ENCODE measurements around the gene DOK1.

The DOK1 gene

GRCh38 chr2:74553892-74554819 is at the start of gene DOK1, which contains the start of gene LOXL3:
TSS of gene DOK1 (plus strand) at chr2:74554720. CDS start at chr2:74554755, 35 bp downstream.
TSS of gene LOXL3 (minus strand) at chr2:74553942. CDS start at chr2:74552634, 1,308 bp downstream.
- DNase-seq, result peak; percentile 79

- no peak for DNase-seq
Measured at GRCh38 chr2:74505448-74506246, 48.9 kb upstream of the DOK1 start.

- peak; percentile 98 for DNase-seq
Measured at GRCh38 chr2:74507145-74507925, 47.2 kb upstream of the DOK1 start, which contains the start of gene PCGF1. TSS of gene PCGF1 (minus strand) at chr2:74507695. CDS start at chr2:74507668, 27 bp downstream.

DNA sequence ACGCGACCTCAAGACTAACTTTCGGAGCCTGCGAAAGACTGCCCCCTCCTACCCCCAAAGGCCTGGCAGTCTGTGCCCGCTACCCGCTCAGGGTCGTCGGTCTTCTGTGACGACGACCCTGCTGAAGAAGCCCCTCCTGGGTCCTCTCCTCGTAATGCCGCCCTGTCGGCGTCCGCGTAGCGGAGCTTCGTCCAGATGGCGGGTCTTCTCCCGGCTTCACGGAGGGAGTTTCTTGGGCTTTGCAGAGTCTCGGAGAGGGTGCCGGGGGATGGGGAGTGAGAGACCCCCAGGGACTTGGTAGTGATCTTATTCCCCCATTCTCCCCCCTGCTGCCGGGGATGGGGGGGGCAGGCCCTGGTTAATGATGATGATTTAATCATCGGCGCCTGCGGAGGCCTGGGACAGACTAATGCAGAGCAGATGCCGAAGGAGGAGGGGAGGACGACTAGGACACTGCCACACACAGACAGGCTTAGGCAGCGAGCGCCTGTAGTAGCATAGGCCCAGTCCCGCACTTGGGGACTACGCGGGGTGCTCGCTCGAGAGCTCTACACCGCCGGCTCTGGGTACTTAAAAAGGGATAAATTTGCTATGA is 46.5 kb upstream of the DOK1 start:
- DNase-seq, result no peak

DNA sequence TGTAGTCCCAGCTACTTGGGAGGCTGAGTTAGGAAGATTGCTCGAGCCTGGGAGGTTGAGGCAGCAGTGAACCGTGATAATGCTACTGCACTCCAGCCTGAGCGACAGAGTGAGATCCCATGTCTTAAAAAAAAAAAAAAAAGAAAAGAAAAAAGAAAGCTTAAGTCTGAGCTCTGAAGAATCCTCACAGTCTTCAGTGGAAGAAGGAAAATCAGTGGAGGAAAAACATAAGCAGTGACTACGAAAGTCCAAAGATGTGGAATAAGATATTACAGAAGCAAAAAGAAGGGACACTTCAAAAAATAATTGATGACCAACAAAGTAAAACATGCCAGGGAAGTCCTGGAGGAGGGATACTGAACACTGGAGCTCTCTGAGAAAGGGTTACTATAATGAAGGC is 44.2 kb upstream of the DOK1 start:
- no peak for DNase-seq

- no peak for DNase-seq
Measured at GRCh38 chr2:74511104-74511989, 43.2 kb upstream of the DOK1 start.

GRCh38 chr2:74512744-74513604 is 41.5 kb upstream of the DOK1 start:
- DNase-seq, result no peak

DNA sequence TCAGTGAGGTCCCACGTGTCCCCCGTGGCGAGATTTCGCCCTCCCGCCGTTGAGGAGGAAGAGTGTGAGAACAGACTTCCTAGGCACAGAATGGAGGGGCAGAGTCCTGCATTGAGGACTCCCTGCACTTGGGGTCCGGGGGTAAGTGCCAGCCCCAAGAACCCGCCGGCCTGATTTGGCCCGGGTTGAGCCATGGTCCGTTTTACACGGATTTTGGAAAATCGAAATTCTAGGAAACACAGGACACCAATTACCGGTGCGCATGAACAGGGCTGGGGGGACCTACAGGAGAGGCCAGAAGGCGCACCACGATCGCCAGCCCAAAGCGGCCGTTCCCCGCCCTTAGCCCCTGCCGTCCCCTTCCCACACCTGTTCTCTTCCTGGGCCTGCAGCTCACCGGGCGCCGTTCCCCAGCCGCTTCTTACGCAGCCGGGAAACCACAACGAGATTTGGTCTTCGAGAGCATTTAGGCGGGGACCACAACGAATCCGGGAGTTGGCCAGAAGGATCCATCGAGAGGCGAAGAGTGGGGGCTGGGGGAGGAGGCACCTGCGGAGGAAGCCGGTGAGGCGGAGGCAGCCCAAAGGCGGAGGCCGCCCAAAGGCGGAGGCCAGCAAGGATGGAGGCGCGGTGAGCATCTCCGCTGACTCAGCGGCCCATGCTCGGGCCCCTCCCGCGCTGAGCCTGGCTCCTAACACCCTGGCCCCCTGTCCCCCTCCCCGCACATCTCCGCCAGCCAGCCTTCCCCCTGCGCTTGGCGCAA is 40.7 kb upstream of the DOK1 start:
- DNase-seq, result no peak

DNA sequence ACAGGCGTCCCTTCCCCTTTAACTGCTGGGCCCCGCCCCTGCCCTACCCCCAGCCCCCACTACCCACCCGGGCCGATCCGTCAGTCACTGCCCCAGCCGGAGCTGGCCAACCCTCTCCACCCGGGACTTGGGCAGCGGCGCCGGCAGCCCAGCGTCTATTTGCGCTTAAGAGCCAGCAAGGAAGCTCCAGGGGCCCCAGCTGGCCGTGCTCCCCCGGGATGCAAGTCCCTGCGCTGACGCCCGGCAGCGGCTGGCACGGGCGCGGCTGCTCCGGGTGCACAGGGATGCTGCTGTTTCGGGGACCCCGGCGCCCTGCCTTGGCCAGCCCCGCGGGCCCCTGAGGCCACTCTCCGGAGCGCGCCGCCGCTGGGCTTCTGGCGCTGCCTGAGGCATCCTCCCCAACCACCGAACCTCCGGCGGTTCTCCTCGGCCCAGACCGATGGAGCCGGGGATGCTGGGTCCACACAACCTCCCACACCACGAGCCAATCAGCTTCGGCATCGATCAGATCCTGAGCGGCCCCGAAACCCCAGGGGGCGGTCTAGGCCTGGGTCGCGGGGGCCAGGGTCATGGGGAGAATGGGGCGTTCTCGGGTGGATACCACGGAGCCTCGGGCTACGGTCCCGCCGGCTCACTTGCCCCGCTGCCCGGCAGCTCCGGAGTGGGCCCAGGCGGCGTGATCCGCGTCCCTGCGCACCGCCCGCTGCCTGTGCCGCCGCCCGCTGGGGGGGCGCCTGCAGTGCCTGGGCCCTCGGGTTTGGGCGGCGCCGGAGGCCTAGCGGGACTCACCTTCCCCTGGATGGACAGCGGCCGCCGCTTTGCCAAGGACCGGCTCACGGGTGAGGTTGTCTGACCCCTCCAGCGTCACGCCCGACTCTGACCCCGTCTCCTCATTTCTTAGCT is 39.9 kb upstream of the DOK1 start, which contains the start of gene TLX2:
Gene TLX2, plus strand, starts transcription at position 83 of the 903 bp plus-strand sequence. Its CDS starts 357 bp downstream, at position 440.
- DNase-seq, result no peak

DNA sequence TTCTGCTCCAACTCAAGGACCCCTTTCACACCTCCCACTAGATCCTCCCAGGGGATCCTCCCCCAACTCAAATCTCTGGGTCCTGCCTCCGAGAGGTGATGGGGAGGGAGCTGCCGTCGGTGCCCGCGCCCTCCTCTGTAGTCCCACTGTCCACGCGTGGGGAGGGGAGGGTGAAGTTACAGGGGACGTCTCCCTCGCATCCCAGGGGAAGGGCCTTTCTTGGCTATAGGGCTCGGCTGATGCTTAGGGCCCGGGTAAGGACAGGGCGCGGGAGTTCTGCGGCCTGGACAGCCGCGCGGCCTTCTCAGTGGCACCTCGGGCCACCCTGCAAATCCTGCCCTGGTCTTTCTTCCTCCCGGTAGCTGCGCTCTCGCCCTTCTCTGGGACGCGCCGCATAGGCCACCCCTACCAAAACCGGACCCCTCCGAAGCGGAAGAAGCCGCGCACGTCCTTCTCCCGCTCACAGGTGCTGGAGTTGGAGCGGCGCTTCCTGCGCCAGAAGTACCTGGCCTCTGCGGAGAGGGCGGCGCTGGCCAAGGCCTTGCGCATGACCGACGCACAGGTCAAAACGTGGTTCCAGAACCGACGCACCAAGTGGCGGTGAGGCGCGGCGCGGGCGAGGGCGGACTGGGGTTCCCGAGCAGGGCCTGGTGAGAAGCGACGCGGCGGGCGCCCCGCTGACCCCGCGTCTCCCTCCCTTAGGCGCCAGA is 39.1 kb upstream of the DOK1 start:
- no peak for DNase-seq

- DNase-seq, result peak; percentile 79
Measured at GRCh38 chr2:74515981-74516633, 38.4 kb upstream of the DOK1 start.

GRCh38 chr2:74516650-74517049 is 37.9 kb upstream of the DOK1 start:
- DNase-seq, result no peak

DNA sequence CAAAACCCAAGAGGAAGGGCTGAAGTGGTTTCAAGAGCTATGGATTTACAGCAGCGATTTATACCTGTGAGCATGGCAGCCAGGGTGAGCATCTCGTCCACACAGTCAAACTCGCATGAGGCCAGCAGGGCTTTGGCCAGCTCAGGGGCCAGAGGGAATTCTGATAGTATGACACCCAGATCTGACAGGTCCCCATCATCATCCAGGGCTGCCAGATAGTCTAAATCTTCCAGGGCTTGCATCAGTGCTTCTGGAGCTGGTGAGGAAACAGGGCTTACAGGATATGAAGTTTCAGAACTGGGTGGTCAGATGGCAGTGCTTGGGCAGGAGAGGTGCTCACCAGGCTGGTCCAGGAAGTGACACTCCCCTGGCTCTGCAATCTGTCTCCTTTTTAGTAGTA is 32.0 kb upstream of the DOK1 start:
- no peak for DNase-seq

DNA sequence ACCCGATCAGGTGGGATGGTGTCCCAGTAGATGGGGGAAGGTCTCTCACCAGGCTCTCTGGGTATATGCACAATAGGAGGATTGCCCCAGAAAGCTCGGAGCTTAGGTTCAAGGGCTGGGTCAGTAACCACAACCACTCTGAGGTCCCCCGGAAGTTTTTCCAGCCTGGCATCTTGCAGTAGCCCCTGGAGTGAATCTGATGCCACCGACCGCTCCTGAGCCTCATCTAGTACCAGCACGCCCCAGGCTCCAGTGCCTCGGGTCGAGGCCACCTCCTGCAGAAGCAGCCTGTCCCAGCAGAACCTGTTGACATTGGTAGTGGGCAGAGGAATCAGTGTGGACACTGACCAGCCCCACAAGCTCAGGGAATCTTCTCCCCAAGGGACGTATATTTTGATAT is 30.5 kb upstream of the DOK1 start:
- DNase-seq, result no peak

GRCh38 chr2:74524955-74525716 is 29.4 kb upstream of the DOK1 start:
- no peak for DNase-seq
